ENCODE measurements around the gene LRRK1. TPM values are rescaled to one million over a fixed set of nuclear protein-coding genes. Genes with fewer than 3 reads are reported as not detected.

The LRRK1 gene
- total and polyA plus RNA-seq, 8 donors: 2.3 to 73.3 (median 7.0) TPM

GRCh38 chr15:100966997-100967396, 47.8 kb downstream of the LRRK1 start:
- intact Hi-C loops (cut with DNase I; ENCODE audit: low total_unique reads): no loop called here
- H3K4me1 ChIP-seq: no peaks in the 10 kb centered on the region
- no peaks in the 10 kb centered on the region for H3K9me3 ChIP-seq
- H3K27ac ChIP-seq: no peak overlapping the region
- no peak for TF ChIP-seq POLR2AphosphoS5 (IDR thresholded peaks at IDR 0.05)
- DNase-seq: no peak
- H3K4me3 ChIP-seq: no peak overlapping the region
- 53 to 67% (median 62%) methylated on average over 4 of the region's 4 CpGs for WGBS, 5 donors
- H3K36me3 ChIP-seq: peaks cover 0 to 9% (median 2%) of the 10 kb centered on the region in 4 donors
- peaks cover 0 to 9% (median 0%) of the 10 kb centered on the region in 3 donors for H3K27me3 ChIP-seq

GRCh38 chr15:100968050-100968966, 49.2 kb downstream of the LRRK1 start:
- no peak for DNase-seq
- 67 to 82% (median 73%) methylated on average over 3 of the region's 3 CpGs for WGBS, 5 donors

GRCh38 chr15:100972975-100973350, 53.8 kb downstream of the LRRK1 start:
- Histone ChIP-seq H3K36me3 (no peaks in the 10 kb centered on the region), H3K4me3 (peak overlapping the region; percentile 30 to 41 (median 36)), H3K4me1 (peaks cover 0 to 12% (median 11%) of the 10 kb centered on the region in 4 donors), H3K27ac (no peak overlapping the region), H3K27me3 (peaks cover 0 to 41% (median 15%) of the 10 kb centered on the region in 3 donors), H3K9me3 (no peaks in the 10 kb centered on the region)
- WGBS, 5 donors: 24 to 41% (median 28%) methylated on average over 14 to 36 of the region's 36 CpGs
- DNase-seq: peak in 1 of 2 donors; percentile 11
- intact Hi-C loops (cut with DNase I; ENCODE audit: low total_unique reads): no loop called here
- TF ChIP-seq POLR2A (IDR thresholded peaks at IDR 0.05): no peak
- TF ChIP-seq POLR2AphosphoS5 (IDR thresholded peaks at IDR 0.05): no peak
- TF ChIP-seq CTCF (IDR thresholded peaks at IDR 0.05): no peak
- TF ChIP-seq EP300 (IDR thresholded peaks at IDR 0.05): no peak

More at GRCh38 chr15:100968050-100968966, 49.2 kb downstream of the LRRK1 start:
- H3K36me3 ChIP-seq: peaks cover 0 to 9% (median 1%) of the 10 kb centered on the region in 4 donors
- H3K27ac ChIP-seq: no peak overlapping the region
- no peak overlapping the region for H3K4me3 ChIP-seq
- intact Hi-C loops (cut with DNase I; ENCODE audit: low total_unique reads): no loop called here
- H3K4me1 ChIP-seq: peaks cover 0 to 5% (median 5%) of the 10 kb centered on the region in 4 donors
- H3K9me3 ChIP-seq: no peaks in the 10 kb centered on the region
- peaks cover 0 to 22% (median 7%) of the 10 kb centered on the region in 3 donors for H3K27me3 ChIP-seq
- TF ChIP-seq POLR2AphosphoS5 (IDR thresholded peaks at IDR 0.05) (no peak), EP300 (IDR thresholded peaks at IDR 0.05) (no peak)

GRCh38 chr15:100973351-100974111, 54.4 kb downstream of the LRRK1 start:
- intact Hi-C loops (cut with DNase I; ENCODE audit: low total_unique reads): no loop called here
- Histone ChIP-seq H3K36me3 (no peaks in the 10 kb centered on the region), H3K9me3 (no peaks in the 10 kb centered on the region), H3K4me1 (peaks cover 0 to 12% (median 11%) of the 10 kb centered on the region in 4 donors), H3K27me3 (peaks cover 0 to 41% (median 15%) of the 10 kb centered on the region in 3 donors), H3K27ac (no peak overlapping the region), H3K4me3 (peak overlapping the region; percentile 30 to 41 (median 36))
- TF ChIP-seq EP300 (IDR thresholded peaks at IDR 0.05) (no peak), POLR2A (IDR thresholded peaks at IDR 0.05) (no peak), POLR2AphosphoS5 (IDR thresholded peaks at IDR 0.05) (no peak), CTCF (IDR thresholded peaks at IDR 0.05) (no peak)
- peak in 1 of 2 donors; percentile 49 for DNase-seq
- 8 to 21% (median 11%) methylated on average over 40 to 90 of the region's 90 CpGs for WGBS, 5 donors

GRCh38 chr15:100975043-100975442, 55.9 kb downstream of the LRRK1 start:
- Histone ChIP-seq H3K27ac (no peak overlapping the region), H3K36me3 (no peaks in the 10 kb centered on the region), H3K9me3 (no peaks in the 10 kb centered on the region), H3K27me3 (peaks cover 0 to 41% (median 15%) of the 10 kb centered on the region in 3 donors), H3K4me3 (no peak overlapping the region), H3K4me1 (peaks cover 0 to 12% (median 11%) of the 10 kb centered on the region in 4 donors)
- no peak for TF ChIP-seq CTCF (IDR thresholded peaks at IDR 0.05)
- TF ChIP-seq POLR2AphosphoS5 (IDR thresholded peaks at IDR 0.05): no peak
- TF ChIP-seq EP300 (IDR thresholded peaks at IDR 0.05): no peak
- TF ChIP-seq POLR2A (IDR thresholded peaks at IDR 0.05): no peak
- intact Hi-C loops (cut with DNase I; ENCODE audit: low total_unique reads): no loop called here
- no peak for DNase-seq
- 80 to 94% (median 84%) methylated on average over 4 of the region's 4 CpGs for WGBS, 5 donors

All from stomach (tissue), 9 donors.